ENCODE results near the gene RDH12.

Gene RDH12

GRCh38 chr14:67766035-67766680 lies 64.5 kb downstream of the RDH12 start:
- Histone ChIP-seq H2BK15ac (ENCODE audit: low read depth, poor library complexity, severe bottlenecking) (no peak overlapping the region), H3K23ac (ENCODE audit: low read length in 2 of 2) (no peak overlapping the region), H3K4me1 (ENCODE audit: control insufficient read depth, insufficient read depth, low read depth, low read length) (no peaks in the 10 kb centered on the region), H3K9ac (ENCODE audit: low read length) (no peak overlapping the region), H3K4me3 (ENCODE audit: insufficient read depth in 1 of 2, low read depth in 1 of 2, low read length in 2 of 2) (no peak overlapping the region), H2BK5ac (ENCODE audit: low read depth, low read length, poor library complexity, severe bottlenecking) (no peak overlapping the region), H4K91ac (ENCODE audit: low read length) (no peak overlapping the region), H3K27me3 (ENCODE audit: control insufficient read depth in 1 of 2, insufficient read depth in 1 of 2, low read length in 2 of 2) (no peaks in the 10 kb centered on the region), H2BK120ac (ENCODE audit: low read depth, low read length) (no peak overlapping the region), H3K4ac (ENCODE audit: low read depth in 1 of 2, low read length in 2 of 2) (no peak overlapping the region), H2BK12ac (ENCODE audit: low read length in 2 of 2) (no peak overlapping the region), H2AK5ac (ENCODE audit: low read length, severe bottlenecking) (no peak overlapping the region), H3K18ac (ENCODE audit: low read depth in 1 of 2, low read length in 2 of 2) (no peak overlapping the region), H3K9me3 (ENCODE audit: control insufficient read depth, low read length) (no peaks in the 10 kb centered on the region), H3K4me2 (ENCODE audit: low read length, poor library complexity, severe bottlenecking) (no peak overlapping the region), H2AFZ (ENCODE audit: low read depth, low read length) (no peak overlapping the region), H3K36me3 (ENCODE audit: control insufficient read depth in 1 of 2, insufficient read depth in 2 of 2, low read depth in 1 of 2, low read length in 2 of 2) (peaks cover 36 to 96% of the 10 kb centered on the region in 2 experiments), H3K79me1 (replicated peaks; ENCODE audit: low read length, poor library complexity, severe bottlenecking) (no peaks in the 10 kb centered on the region), H3K14ac (ENCODE audit: low read length in 2 of 2) (no peak overlapping the region), H4K8ac (ENCODE audit: low read length) (no peak overlapping the region), H3K27ac (ENCODE audit: low read length, poor library complexity, severe bottlenecking) (no peak overlapping the region)
- no peak for DNase-seq
- 96% methylated on average over 9 of the region's 10 CpGs for WGBS

DNA sequence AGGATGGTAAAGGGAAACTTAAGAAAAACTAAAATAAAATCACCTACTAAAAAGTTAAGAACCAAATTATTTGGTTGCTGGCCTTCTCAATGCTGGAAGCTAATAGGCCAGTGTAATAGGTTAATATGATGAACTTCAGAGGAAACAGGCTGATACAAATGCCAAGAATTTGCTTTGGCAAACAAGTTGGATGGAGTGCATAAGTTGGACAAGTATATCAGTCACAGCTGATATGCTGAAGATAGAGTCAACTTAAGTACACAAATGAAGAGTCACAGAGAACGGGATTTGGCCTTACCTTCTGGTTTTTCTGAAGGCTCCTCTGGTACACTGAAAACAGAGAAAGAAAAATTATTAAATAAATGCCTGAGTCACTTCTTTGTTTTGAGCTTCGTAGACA lies 66.5 kb downstream of the RDH12 start:
- DNase-seq, result no peak
- Histone ChIP-seq H4K8ac (ENCODE audit: low read length) (no peak overlapping the region), H2BK15ac (ENCODE audit: low read depth, poor library complexity, severe bottlenecking) (no peak overlapping the region), H3K23ac (ENCODE audit: low read length in 2 of 2) (no peak overlapping the region), H3K9me3 (ENCODE audit: control insufficient read depth, low read length) (no peaks in the 10 kb centered on the region), H3K9ac (ENCODE audit: low read length) (no peak overlapping the region), H3K36me3 (ENCODE audit: control insufficient read depth in 1 of 2, insufficient read depth in 2 of 2, low read depth in 1 of 2, low read length in 2 of 2) (peaks cover 39 to 96% of the 10 kb centered on the region in 2 experiments), H4K91ac (ENCODE audit: low read length) (no peak overlapping the region), H2AK5ac (ENCODE audit: low read length, severe bottlenecking) (no peak overlapping the region), H3K27ac (ENCODE audit: low read length, poor library complexity, severe bottlenecking) (no peak overlapping the region), H3K4me1 (ENCODE audit: control insufficient read depth, insufficient read depth, low read depth, low read length) (no peaks in the 10 kb centered on the region), H3K79me1 (replicated peaks; ENCODE audit: low read length, poor library complexity, severe bottlenecking) (no peaks in the 10 kb centered on the region), H3K27me3 (ENCODE audit: control insufficient read depth in 1 of 2, insufficient read depth in 1 of 2, low read length in 2 of 2) (no peaks in the 10 kb centered on the region), H2BK5ac (ENCODE audit: low read depth, low read length, poor library complexity, severe bottlenecking) (no peak overlapping the region), H3K4ac (ENCODE audit: low read depth in 1 of 2, low read length in 2 of 2) (no peak overlapping the region), H2BK12ac (ENCODE audit: low read length in 2 of 2) (no peak overlapping the region), H2BK120ac (ENCODE audit: low read depth, low read length) (no peak overlapping the region), H3K18ac (ENCODE audit: low read depth in 1 of 2, low read length in 2 of 2) (no peak overlapping the region), H2AFZ (ENCODE audit: low read depth, low read length) (no peak overlapping the region), H3K14ac (ENCODE audit: low read length in 2 of 2) (no peak overlapping the region), H3K4me3 (ENCODE audit: insufficient read depth in 1 of 2, low read depth in 1 of 2, low read length in 2 of 2) (no peak overlapping the region), H3K4me2 (ENCODE audit: low read length, poor library complexity, severe bottlenecking) (no peak overlapping the region)
- WGBS, result 100% methylated on average over 1 of the region's 2 CpGs

DNA sequence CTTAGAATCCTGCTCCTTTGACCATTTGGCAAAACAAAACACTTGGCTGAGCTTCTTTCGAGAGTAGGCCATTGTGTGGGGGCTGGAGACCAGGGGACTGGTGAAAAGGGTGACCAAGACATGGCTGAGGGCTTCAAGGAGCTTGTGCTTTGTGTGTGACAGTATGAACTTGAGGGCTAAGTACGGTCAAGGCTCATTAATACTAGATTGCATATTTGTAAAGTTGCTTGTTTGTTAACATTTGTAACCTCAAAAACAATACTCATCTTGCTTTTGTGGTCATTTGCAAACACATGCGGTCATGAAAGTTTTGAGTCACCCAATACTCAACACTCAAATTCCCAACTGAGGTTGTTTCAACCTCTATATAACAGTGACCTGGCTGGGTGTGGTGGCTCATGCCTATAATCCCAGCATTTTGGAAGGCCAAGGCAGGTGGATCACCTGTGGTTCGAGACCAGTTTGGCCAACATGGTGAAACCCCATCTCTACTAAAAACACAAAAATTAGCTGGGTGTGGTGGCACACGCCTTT lies 72.2 kb downstream of the RDH12 start:
- no peaks in the 10 kb centered on the region for H3K9me3 ChIP-seq (ENCODE audit: control insufficient read depth, low read length)

GRCh38 chr14:67776653-67777322 lies 75.1 kb downstream of the RDH12 start:
- no peak overlapping the region for H3K18ac ChIP-seq (ENCODE audit: low read depth in 1 of 2, low read length in 2 of 2)
- no peak overlapping the region for H2BK120ac ChIP-seq (ENCODE audit: low read depth, low read length)
- no peak overlapping the region for H3K9ac ChIP-seq (ENCODE audit: low read length)
- no peaks in the 10 kb centered on the region for H3K79me1 ChIP-seq (replicated peaks; ENCODE audit: low read length, poor library complexity, severe bottlenecking)
- H3K9me3 ChIP-seq (ENCODE audit: control insufficient read depth, low read length), result no peaks in the 10 kb centered on the region
- no peak overlapping the region for H2AFZ ChIP-seq (ENCODE audit: low read depth, low read length)
- no peak overlapping the region for H2AK5ac ChIP-seq (ENCODE audit: low read length, severe bottlenecking)
- WGBS, result 84% methylated on average over 4 of the region's 4 CpGs
- H3K4ac ChIP-seq (ENCODE audit: low read depth in 1 of 2, low read length in 2 of 2), result no peak overlapping the region
- peaks cover 49 to 98% of the 10 kb centered on the region in 2 experiments for H3K36me3 ChIP-seq (ENCODE audit: control insufficient read depth in 1 of 2, insufficient read depth in 2 of 2, low read depth in 1 of 2, low read length in 2 of 2)
- H2BK5ac ChIP-seq (ENCODE audit: low read depth, low read length, poor library complexity, severe bottlenecking), result no peak overlapping the region
- no peak overlapping the region for H3K4me2 ChIP-seq (ENCODE audit: low read length, poor library complexity, severe bottlenecking)
- H3K23ac ChIP-seq (ENCODE audit: low read length in 2 of 2), result no peak overlapping the region
- H4K8ac ChIP-seq (ENCODE audit: low read length), result no peak overlapping the region
- H4K91ac ChIP-seq (ENCODE audit: low read length), result no peak overlapping the region
- no peaks in the 10 kb centered on the region for H3K27me3 ChIP-seq (ENCODE audit: control insufficient read depth in 1 of 2, insufficient read depth in 1 of 2, low read length in 2 of 2)
- no peak overlapping the region for H3K27ac ChIP-seq (ENCODE audit: low read length, poor library complexity, severe bottlenecking)
- no peak for DNase-seq
- no peaks in the 10 kb centered on the region for H3K4me1 ChIP-seq (ENCODE audit: control insufficient read depth, insufficient read depth, low read depth, low read length)
- H2BK12ac ChIP-seq (ENCODE audit: low read length in 2 of 2), result no peak overlapping the region
- no peak overlapping the region for H2BK15ac ChIP-seq (ENCODE audit: low read depth, poor library complexity, severe bottlenecking)
- H3K4me3 ChIP-seq (ENCODE audit: insufficient read depth in 1 of 2, low read depth in 1 of 2, low read length in 2 of 2), result no peak overlapping the region
- no peak overlapping the region for H3K14ac ChIP-seq (ENCODE audit: low read length in 2 of 2)

More for the DNA sequence above, 72.2 kb downstream of the RDH12 start:
- Histone ChIP-seq H3K27me3 (ENCODE audit: control insufficient read depth in 1 of 2, insufficient read depth in 1 of 2, low read length in 2 of 2) (no peaks in the 10 kb centered on the region), H2BK15ac (ENCODE audit: low read depth, poor library complexity, severe bottlenecking) (no peak overlapping the region), H2AK5ac (ENCODE audit: low read length, severe bottlenecking) (no peak overlapping the region), H2BK120ac (ENCODE audit: low read depth, low read length) (no peak overlapping the region), H3K27ac (ENCODE audit: low read length, poor library complexity, severe bottlenecking) (no peak overlapping the region), H2AFZ (ENCODE audit: low read depth, low read length) (no peak overlapping the region), H3K4me2 (ENCODE audit: low read length, poor library complexity, severe bottlenecking) (no peak overlapping the region), H2BK5ac (ENCODE audit: low read depth, low read length, poor library complexity, severe bottlenecking) (no peak overlapping the region), H4K8ac (ENCODE audit: low read length) (no peak overlapping the region), H3K4me3 (ENCODE audit: insufficient read depth in 1 of 2, low read depth in 1 of 2, low read length in 2 of 2) (no peak overlapping the region), H3K23ac (ENCODE audit: low read length in 2 of 2) (no peak overlapping the region), H3K4ac (ENCODE audit: low read depth in 1 of 2, low read length in 2 of 2) (no peak overlapping the region), H3K9ac (ENCODE audit: low read length) (no peak overlapping the region), H3K18ac (ENCODE audit: low read depth in 1 of 2, low read length in 2 of 2) (no peak overlapping the region), H4K91ac (ENCODE audit: low read length) (no peak overlapping the region), H3K79me1 (replicated peaks; ENCODE audit: low read length, poor library complexity, severe bottlenecking) (no peaks in the 10 kb centered on the region), H3K4me1 (ENCODE audit: control insufficient read depth, insufficient read depth, low read depth, low read length) (no peaks in the 10 kb centered on the region), H3K36me3 (ENCODE audit: control insufficient read depth in 1 of 2, insufficient read depth in 2 of 2, low read depth in 1 of 2, low read length in 2 of 2) (peaks cover 48 to 96% of the 10 kb centered on the region in 2 experiments), H3K14ac (ENCODE audit: low read length in 2 of 2) (no peak overlapping the region), H2BK12ac (ENCODE audit: low read length in 2 of 2) (no peak overlapping the region)
- 97% methylated on average over 5 of the region's 5 CpGs for WGBS
- no peak for DNase-seq
